ENCODE data around the gene PLCB2.

The PLCB2 gene

GRCh38 chr15:40307421-40308211 is at the start of gene PLCB2:
PLCB2 (minus strand) TSS chr15:40307935; CDS start chr15:40307672, 263 bp downstream.
- DNase-seq: no peak

GRCh38 chr15:40357246-40357645 is 49.5 kb upstream of the PLCB2 start:
- DNase-seq: no peak

DNA sequence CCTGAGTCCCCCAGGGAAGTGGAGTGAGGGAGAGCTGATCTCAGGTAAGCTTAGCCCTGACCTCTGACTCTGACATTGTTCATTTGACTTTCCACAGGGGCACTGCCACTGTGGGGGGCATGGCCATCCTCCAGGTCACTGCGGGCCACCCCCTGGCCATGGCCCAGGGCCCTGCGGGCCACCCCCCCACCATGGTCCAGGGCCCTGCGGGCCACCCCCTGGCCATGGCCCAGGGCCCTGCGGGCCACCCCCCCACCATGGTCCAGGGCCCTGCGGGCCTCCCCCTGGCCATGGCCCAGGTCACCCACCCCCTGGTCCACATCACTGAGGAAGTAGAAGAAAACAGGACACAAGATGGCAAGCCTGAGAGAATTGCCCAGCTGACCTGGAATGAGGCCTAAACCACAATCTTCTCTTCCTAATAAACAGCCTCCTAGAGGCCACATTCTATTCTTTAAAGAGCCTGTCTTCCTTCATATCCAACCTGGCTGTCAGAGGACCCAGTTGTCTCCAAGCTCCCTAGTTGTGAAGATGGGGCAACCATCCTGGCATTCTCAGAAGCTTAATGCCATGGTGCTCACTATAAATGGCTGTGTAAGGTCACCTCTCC is 48.3 kb upstream of the PLCB2 start:
- DNase-seq: no peak

- DNase-seq: no peak
Measured at GRCh38 chr15:40354408-40355171, 46.9 kb upstream of the PLCB2 start.

DNA sequence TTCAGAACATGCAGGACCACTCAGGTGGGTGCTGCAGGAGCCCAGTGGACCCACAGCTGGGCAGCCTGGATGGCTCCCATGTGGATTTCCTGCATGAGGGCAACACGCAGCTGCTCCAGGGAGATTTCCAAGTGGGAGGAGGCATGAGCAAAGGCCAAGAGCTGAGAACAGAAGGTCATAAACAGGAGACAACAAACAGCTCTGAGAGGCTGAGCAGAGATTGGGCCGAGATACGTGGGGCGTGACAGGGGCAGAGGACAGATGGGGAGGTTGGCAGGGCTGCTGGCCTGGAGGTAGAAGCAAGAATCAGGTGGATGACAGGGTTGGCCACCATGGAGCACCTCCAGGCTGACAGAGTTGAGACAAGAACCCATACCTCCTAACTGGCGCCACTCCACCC is 46.0 kb upstream of the PLCB2 start:
- no peak for DNase-seq

DNA sequence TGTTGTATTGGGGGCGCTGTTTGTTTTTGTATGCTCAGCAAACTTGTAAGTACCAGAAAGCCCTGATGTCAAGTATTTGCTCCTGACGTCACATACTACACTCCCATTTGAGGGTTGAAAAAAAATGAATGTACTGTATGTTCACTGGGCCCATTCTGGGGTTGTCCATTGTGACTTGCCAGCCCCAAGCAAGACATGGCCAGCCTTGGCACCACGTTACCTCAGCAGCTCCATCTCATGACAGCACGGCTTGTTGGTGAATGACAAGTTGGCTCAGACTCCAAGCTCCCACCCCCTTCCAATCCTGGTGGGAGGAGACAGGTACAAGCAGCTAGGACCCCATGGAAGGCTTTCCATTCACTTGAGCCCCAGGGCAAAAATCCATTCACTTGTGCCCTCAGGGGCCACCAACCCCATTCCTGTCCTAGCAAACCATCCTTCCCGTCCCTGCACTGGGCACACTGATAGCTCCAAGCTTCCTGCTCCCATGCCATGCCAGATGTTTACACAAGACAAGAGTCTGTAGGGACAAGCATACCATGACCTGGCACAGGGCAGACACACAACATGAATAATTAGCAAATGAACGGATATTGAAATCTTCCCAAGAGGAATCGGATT is 44.7 kb upstream of the PLCB2 start:
- no peak for DNase-seq

GRCh38 chr15:40349163-40349562 is 41.4 kb upstream of the PLCB2 start:
- DNase-seq: no peak

DNA sequence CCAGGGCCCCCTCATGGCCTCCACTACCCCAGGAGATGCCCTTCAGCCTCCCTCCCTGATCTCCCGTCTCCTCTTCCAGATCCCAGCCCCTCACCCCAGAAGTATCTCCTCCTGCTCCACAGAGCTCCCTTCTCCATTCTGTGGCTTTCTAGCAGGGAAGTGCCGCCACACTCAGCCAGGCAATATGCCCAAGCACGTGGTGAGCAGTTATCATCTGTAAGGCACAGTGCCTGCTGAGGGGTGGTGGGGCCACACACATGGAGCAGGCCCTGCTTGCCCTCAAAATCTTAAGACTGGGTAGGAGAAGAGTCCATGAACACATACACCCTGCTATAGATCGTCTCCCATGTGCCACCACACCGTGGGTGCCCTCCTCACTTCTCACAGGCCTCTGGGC is 40.7 kb upstream of the PLCB2 start:
- DNase-seq: no peak

DNA sequence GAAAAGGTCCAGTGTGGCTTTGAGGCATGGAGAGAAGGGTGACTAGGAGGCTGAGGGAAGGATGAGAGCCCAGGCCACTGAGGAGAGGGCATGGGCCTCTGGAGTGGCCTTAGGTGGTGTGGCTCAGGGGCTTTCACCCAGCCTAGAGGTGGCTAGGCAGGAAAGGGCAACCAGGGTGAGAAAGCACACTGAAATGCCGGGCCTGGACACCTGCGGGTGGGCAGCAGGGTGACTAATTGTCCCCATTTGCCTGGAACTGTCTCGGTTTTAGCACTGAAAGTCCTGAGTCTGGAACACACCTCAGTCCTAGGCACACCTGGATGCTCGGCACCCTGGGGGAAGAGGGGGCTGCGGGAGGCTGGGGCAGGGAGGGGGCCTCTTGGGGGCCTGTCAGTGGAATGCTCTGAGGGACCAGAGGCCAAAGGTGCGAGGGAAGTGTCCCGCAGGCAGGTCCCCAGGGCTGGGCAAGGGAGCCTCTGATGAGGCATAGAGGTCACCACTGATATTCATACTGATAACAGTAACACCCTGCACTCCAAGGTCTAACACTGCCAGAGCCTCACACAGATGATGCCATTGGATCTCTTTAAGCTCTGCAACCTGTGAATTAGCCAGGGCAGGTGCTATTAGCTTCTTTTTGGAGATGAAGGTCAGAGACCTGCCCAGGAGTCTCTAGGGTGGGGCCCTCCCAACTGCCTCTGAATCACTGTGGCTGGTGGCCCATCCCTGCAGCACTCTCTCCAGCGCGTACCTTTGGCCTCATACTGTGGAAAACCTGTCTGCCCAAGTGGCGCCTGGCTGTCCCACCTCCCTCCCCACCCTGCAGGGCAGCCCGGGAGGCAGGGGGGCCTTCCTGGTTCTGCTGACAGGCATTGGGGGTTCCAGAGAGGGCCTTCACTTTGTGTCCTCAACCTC is 40.1 kb upstream of the PLCB2 start:
- DNase-seq: no peak

DNA sequence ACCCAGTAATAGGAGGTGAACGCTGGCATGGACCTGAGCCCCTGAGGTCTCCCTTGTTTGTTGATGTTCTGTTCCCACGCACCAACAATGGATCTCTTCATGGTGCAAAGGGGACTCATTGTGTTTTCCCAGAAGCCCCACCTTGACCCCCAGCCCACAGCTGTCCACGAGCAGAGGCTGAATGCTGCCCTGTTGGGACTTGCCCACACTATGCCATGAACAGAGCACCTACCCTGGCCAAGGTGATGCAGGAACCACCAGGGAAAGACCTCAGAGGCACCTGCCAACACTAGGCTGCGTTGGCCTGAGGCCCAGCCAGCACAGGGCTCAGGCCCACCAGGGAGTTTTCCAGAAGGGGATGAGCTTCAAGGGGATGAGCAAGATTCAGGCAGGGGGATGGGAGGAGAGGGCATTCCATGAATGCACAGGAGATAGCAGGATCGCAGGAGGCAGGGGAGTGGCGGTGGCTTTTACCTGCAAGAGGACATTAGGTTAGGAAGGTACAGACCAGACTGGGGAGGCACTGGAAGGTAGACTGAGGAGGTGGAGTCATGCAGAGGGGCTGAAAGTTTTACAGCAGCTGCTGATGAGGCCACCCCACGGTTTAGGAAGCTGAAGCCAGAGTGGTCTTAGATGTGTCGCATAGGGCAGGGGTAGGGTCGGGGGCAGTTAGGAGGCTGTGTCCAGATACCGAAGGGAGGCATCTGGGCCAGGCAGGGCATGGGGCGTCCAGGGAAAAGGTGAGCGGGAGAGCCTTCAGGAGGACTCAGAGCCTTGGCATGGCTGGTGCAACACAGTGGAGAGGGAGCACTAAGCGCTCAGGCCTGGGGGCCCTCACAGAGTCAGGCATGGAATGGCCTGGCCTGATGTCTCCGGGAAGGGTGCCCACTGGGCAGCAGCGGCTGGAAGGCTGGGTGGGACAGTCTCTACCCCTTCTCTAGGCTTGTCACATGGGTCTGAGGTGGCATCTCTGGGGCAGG is 39.1 kb upstream of the PLCB2 start:
- no peak for DNase-seq

DNA sequence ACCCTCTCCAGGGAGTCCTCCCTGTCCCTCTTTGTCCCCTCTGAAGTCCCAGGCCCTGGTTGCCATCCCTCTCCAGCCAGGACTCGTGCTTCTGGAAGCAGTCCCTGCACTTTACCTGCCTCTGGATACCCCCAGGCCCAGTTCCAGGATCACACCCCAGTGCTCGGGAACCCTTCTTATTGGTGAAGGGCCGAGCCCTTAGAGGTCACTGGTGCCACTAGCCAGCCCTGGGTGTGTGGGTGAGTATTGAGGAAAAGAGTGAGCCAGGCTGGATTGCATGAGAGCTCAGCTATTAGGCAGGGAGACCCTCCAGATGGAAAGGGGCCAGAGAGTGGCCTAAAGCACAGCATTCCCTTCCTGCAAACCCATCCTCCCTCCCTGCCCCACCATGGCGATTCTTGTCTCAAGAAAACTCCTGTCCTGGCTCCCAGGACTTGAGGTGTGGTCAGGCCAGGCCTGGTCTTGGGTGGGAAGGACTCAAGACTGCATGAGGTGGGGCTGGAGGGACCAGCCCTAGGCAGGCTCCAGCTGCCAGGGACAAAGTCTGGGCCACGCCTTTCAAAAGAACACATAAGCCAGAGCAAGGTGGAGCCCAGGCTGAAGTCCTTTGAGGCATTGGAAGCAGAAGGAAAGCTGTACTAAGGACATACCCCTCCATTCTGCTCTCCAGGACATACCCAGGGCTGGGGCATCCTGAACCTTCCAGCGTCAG is 38.3 kb upstream of the PLCB2 start:
- no peak for DNase-seq

DNA sequence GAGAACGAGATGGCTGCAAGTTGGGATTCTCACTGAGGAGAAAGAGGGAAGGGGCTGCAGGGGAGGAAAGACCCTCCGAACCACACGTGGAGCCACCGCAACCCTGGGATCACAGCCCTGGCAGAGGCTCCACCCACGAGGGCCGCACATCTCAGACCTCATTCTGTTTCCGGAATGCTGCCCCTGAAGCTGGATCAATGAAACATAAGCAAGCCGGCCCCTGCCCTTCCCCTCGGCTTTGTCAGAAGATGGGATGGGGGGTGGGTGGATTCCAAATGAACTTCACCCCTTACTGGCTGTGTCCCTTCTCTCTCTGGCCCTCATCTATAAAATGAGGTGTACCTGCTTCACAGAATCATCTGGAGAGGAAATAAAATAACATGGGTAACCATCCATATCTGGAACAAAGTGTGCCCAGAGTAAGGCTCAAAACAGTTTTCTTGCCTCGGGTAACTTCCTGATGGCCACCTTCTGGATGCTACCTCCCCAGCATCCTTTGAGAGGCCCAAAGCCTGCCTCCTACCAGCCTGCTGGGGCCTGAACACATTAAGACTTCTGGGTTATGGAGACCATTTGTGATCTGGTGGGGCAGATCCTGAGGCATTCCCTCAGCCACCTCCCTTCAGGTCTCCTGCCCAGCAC is 37.6 kb upstream of the PLCB2 start:
- DNase-seq: no peak

GRCh38 chr15:40344631-40345120 is 36.9 kb upstream of the PLCB2 start:
- DNase-seq: peak; percentile 13

GRCh38 chr15:40344217-40344616 is 36.5 kb upstream of the PLCB2 start:
- no peak for DNase-seq

GRCh38 chr15:40343512-40343911 is 35.8 kb upstream of the PLCB2 start:
- no peak for DNase-seq

- no peak for DNase-seq
Measured at GRCh38 chr15:40342416-40343320, 34.9 kb upstream of the PLCB2 start.

DNA sequence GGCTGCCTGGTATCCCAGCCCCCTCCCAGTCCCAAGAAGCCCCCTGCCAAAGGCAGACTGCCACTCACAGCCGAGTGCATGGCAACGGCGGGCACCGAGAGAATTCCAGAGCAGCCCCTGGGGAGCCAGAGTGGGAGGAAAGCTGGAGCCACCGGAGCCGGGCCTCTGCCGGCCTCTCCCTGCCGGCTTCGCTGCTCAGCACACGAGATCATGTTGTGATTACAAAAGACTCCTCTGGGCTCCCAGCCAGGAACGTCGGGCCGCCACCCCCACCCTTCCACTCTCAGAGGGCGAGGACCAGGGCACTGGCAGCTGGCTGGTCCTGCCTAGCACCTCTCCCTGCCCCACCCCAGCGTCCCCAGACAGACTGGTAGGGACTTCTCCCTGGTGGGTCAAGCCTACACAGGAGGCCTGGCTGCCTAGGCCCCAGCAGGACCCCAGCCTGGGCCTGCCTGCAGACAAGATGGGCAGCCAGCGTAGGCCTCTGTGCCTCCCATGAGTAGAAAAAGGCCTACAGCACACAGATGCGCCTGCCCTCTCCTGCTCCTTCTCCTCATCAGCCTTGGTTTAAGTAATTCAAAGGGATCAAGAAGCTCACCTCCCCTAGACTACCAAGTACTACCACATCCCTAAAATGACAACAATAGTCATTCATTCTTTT is 33.1 kb upstream of the PLCB2 start, which contains the start of gene CCDC9B:
Gene CCDC9B, minus strand, starts transcription at position 200 of the 661 bp plus-strand sequence. Its CDS starts 120 bp downstream, at position 80.
- peak; percentile 53 for DNase-seq

All from DMS79 (cell line).